D721Med (cell line): ENCODE results near the gene SHROOM2.

Experiments used
- DNase-seq: peaks from one replicate; pipeline ENCODE4 v3.0.0; 2011; ENCODE audit warnings: low spot score; ENCODE audit not compliant: insufficient read length
- FAIRE-seq: peaks from 2 replicates; lab custom pipeline; 2011; peaks lifted over from hg19 to GRCh38; lab: Jason Lieb, UNC
- CTCF ChIP-seq: IDR thresholded peaks from 2 replicates; pipeline ENCODE4 v1.5.1; 2012; ENCODE audit warnings: mild to moderate bottlenecking, control low read depth; ENCODE audit not compliant: insufficient read depth; ENCODE audit errors: missing control alignments

The SHROOM2 gene

DNA sequence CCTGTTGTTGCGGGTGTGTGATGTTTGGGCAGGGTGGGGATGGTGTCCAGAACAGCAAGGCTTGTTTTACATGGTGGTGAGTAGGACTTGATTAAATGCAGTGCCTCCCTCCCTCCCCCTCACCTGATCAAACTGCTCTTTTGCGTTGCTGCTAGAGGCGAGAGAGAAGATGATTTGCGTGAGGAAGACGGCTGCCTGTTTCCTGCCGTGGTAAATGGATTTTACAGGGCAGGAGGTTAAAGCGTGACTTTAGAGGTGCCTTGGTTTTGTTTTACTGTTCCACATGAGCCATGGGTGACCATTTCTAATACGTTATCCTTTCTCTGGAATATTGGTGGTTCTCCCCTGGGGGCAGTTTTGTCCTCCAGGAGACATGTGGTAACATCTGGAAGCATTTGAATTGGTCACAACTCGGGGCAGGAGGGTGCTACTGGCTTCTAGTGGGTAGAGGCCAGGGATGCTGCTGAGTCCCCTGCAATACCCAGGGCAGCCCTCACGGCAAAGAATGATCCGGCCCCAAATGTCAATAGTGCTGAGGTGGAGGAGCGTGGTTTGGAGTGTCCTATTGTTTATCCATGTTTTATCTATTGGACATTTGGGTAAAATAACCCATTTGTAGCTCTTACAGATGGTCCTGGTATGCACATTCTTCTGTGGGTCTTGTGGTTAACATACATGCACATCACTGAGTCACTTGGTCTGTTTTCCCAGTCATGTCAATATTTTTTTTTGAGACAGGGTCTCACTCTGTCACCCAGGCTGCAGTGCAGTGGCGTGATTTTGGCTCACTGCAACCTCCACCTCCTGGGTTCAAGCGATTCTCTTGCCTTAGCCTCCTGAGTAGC lies 73.7 kb downstream of the SHROOM2 start:
- FAIRE-seq, result no peak
- DNase-seq, result no peak
- no peak for TF ChIP-seq CTCF

GRCh38 chrX:9860826-9861225 lies 74.6 kb downstream of the SHROOM2 start:
- no peak for TF ChIP-seq CTCF
- DNase-seq (no peak), FAIRE-seq (no peak)

- no peak for FAIRE-seq
Observed at GRCh38 chrX:9861711-9862110, 75.5 kb downstream of the SHROOM2 start.

GRCh38 chrX:9862525-9862924 lies 76.3 kb downstream of the SHROOM2 start:
- FAIRE-seq (no peak), DNase-seq (no peak)
- no peak for TF ChIP-seq CTCF

More at GRCh38 chrX:9861711-9862110, 75.5 kb downstream of the SHROOM2 start:
- no peak for TF ChIP-seq CTCF
- no peak for DNase-seq

DNA sequence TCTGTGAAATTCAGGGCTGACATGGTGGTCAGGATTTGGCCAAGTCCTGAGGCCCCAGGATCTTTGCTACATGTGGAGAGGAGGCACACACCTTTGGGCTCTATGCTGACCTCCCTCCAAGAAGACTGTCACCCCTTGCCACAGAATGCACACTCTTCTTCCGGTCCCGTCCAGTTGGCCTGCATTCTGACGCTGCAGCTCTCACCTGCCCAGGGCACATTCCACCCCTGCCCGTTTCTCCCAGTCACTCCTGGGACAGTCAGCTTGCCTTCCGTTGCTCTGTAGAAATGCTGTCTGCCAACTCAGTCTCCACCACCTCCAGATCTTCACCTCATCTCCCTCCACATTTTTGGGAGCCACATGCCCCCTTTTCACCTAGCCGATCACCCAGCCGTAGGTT lies 76.7 kb downstream of the SHROOM2 start:
- FAIRE-seq (no peak), DNase-seq (no peak)
- no peak for TF ChIP-seq CTCF

- DNase-seq, result no peak
- FAIRE-seq, result no peak
- no peak for TF ChIP-seq CTCF
Observed at GRCh38 chrX:9864011-9864410, 77.8 kb downstream of the SHROOM2 start.

DNA sequence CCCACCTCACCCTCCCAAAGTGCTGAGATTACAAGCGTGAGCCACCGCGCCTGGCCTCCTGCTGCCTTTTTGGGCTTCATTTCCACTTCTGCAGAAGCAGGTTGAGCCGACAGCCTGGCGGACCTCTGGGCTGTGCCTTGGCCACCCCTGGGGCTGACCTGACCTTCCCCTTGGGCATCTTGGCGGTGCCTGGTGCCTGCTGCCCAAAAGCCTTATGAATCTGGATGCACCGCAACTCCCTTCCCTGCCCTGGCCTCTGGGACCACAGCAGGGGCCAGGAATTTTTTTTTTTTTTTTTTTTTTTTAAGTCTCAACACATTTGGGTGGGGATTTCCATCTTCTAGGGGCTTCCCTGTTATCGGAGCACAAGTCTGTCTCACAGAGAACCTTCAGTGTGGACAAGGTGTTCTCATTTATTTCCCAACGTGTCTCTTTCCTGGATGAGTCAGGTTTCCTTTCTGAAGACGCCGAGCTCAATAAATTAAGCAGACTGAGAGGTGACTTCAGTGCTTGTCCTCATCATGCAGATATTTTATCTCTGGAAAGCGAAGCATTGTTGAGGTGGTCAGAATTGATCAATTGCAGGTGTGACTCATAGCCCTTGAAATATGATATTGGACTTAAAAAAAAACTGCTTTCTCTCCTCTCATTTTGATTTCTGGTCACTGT lies 79.7 kb downstream of the SHROOM2 start:
- TF ChIP-seq CTCF, result no peak
- FAIRE-seq, result no peak
- no peak for DNase-seq
